GM23338 (cell line): ENCODE results near the gene STPG4. TPM values are rescaled to one million over a fixed set of nuclear protein-coding genes. Genes with fewer than 3 reads are reported as not detected.

ENCODE experiments used
- ATAC-seq: fragments of 200-7000 bp; cut with Tn5 transposase; 3 replicates; pipeline ENCODE4 v1.9.1; 2020
- DNase-seq: peaks from one replicate; pipeline ENCODE4 v3.0.0-alpha.2; 2015; ENCODE audit warnings: low spot score
- H2AFZ ChIP-seq: fragments of 200-600 bp; sonication (generic); 2 replicates; pipeline ENCODE4 v1.8.0; 2016; ENCODE audit warnings: antibody characterized with exemption, mild to moderate bottlenecking, moderate library complexity
- H3F3A ChIP-seq: fragments of 200-600 bp; sonication (generic); replicated peaks from 2 replicates; pipeline ENCODE4 v1.8.0; 2017; ENCODE audit warnings: antibody characterized with exemption, mixed run types, low read depth
- H3K27ac ChIP-seq: fragments of 200-600 bp; sonication (generic); 2 replicates; pipeline ENCODE4 v1.6.1; 2016; ENCODE audit warnings: low read depth
- H3K27me3 ChIP-seq: fragments of 200-600 bp; sonication (generic); 2 replicates; pipeline ENCODE4 v1.8.0; 2016; ENCODE audit warnings: mild to moderate bottlenecking, mixed run types, moderate library complexity; ENCODE audit not compliant: insufficient read depth
- H3K36me3 ChIP-seq: fragments of 200-600 bp; sonication (generic); 2 replicates; pipeline ENCODE4 v1.8.0; 2016; ENCODE audit warnings: mild to moderate bottlenecking; ENCODE audit not compliant: insufficient read depth
- H3K4me1 ChIP-seq: fragments of 200-600 bp; sonication (generic); 2 replicates; pipeline ENCODE4 v1.8.0; 2016; ENCODE audit warnings: mild to moderate bottlenecking, moderate library complexity; ENCODE audit not compliant: insufficient read depth
- H3K4me2 ChIP-seq: fragments of 200-600 bp; sonication (generic); 2 replicates; pipeline ENCODE4 v1.7.1; 2017; ENCODE audit warnings: mixed run types
- H3K4me3 ChIP-seq: fragments of 200-600 bp; sonication (generic); 2 replicates; pipeline ENCODE4 v1.6.1; 2016; ENCODE audit warnings: mixed run types
- H3K79me2 ChIP-seq: fragments of 200-600 bp; sonication (generic); replicated peaks from 2 replicates; pipeline ENCODE4 v1.8.0; 2017; ENCODE audit warnings: mild to moderate bottlenecking; ENCODE audit not compliant: insufficient read depth
- H3K9me2 ChIP-seq: fragments of 200-600 bp; sonication (generic); 2 replicates; pipeline ENCODE4 v1.8.0; 2017; ENCODE audit not compliant: insufficient read depth
- H4K20me1 ChIP-seq: fragments of 200-600 bp; sonication (generic); replicated peaks from 2 replicates; pipeline ENCODE4 v1.8.0; 2017; ENCODE audit warnings: mild to moderate bottlenecking; ENCODE audit not compliant: insufficient read depth
- H3K27ac Mint-ChIP-seq: 2 replicates; pipeline ENCODE4 v1.8.0; 2020; ENCODE audit warnings: inconsistent platforms, mild to moderate bottlenecking, moderate library complexity, mixed read lengths
- H3K27me3 Mint-ChIP-seq: 3 replicates; pipeline ENCODE4 v1.8.0; 2022; ENCODE audit warnings: low read depth, mild to moderate bottlenecking, moderate library complexity, mixed read lengths, inconsistent platforms; ENCODE audit not compliant: insufficient read depth, poor library complexity
- H3K36me3 Mint-ChIP-seq: 3 replicates; pipeline ENCODE4 v1.8.0; 2021; ENCODE audit warnings: low read depth, mild to moderate bottlenecking, inconsistent platforms, moderate library complexity, mixed read lengths
- H3K4me1 Mint-ChIP-seq: 3 replicates; pipeline ENCODE4 v1.8.0; 2020; ENCODE audit warnings: mild to moderate bottlenecking, inconsistent platforms, mixed read lengths
- H3K4me3 Mint-ChIP-seq: 3 replicates; pipeline ENCODE4 v1.8.0; 2021; ENCODE audit warnings: moderate library complexity, mild to moderate bottlenecking, inconsistent platforms, mixed read lengths
- H3K9me3 Mint-ChIP-seq: 3 replicates; pipeline ENCODE4 v1.8.0; 2020; ENCODE audit warnings: moderate library complexity, mild to moderate bottlenecking, inconsistent platforms, mixed read lengths
- CREB1 ChIP-seq: fragments of 250-450 bp; sonication (Bioruptor Pico); IDR thresholded peaks from 2 replicates; pipeline ENCODE4 v1.5.0; 2020; ENCODE audit warnings: low read depth, mild to moderate bottlenecking, moderate library complexity
- CTCF ChIP-seq, 2 experiments: fragments of 200-600 bp in 1 of 2; sonication (generic) in 1 of 2; conservative IDR thresholded peaks; 2 replicates each; pipeline versions ENCODE4 v1.5.1 to v1.6.1; 2016 to 2017; ENCODE audit warnings: antibody characterized with exemption in 2 of 2, low read depth in 2 of 2, mild to moderate bottlenecking in 2 of 2, moderate library complexity in 1 of 2
- ETS1 ChIP-seq: IDR thresholded peaks from 2 replicates; pipeline ENCODE4 v1.6.1; 2016; ENCODE audit warnings: antibody characterized with exemption
- EZH2phosphoT487 ChIP-seq: fragments of 200-600 bp; sonication (generic); IDR thresholded peaks from one replicate; pipeline ENCODE4 v1.8.1; 2018; ENCODE audit warnings: antibody characterized with exemption; ENCODE audit not compliant: unreplicated experiment
- JUNB ChIP-seq: IDR thresholded peaks from one replicate; pipeline ENCODE4 v1.6.1; 2016; ENCODE audit warnings: antibody characterized with exemption; ENCODE audit not compliant: unreplicated experiment
- NANOG ChIP-seq: IDR thresholded peaks from 2 replicates; pipeline ENCODE4 v1.6.1; 2016; ENCODE audit warnings: antibody characterized with exemption, borderline replicate concordance
- POLR2AphosphoS5 ChIP-seq: IDR thresholded peaks from 2 replicates; pipeline ENCODE4 v1.6.1; 2016; ENCODE audit warnings: antibody characterized with exemption, low read depth
- REST ChIP-seq: IDR thresholded peaks from one replicate; pipeline ENCODE4 v1.6.1; 2018; ENCODE audit warnings: antibody characterized with exemption; ENCODE audit not compliant: unreplicated experiment
- STAT1 ChIP-seq: IDR thresholded peaks from one replicate; pipeline ENCODE4 v1.6.1; 2016; ENCODE audit warnings: antibody characterized with exemption; ENCODE audit not compliant: unreplicated experiment
- ZNF114 ChIP-seq: fragments of 250-450 bp; sonication (Bioruptor Pico); IDR thresholded peaks from 2 replicates; pipeline ENCODE4 v1.5.0; 2020; ENCODE audit warnings: mild to moderate bottlenecking, moderate library complexity
- ZNF331 ChIP-seq: fragments of 250-450 bp; sonication (Bioruptor Pico); IDR thresholded peaks from 2 replicates; pipeline ENCODE4 v1.5.0; 2020; ENCODE audit warnings: low read depth, mild to moderate bottlenecking, moderate library complexity
- ZNF462 ChIP-seq: fragments of 250-450 bp; sonication (Bioruptor Pico); IDR thresholded peaks from 2 replicates; pipeline ENCODE4 v1.5.0; 2020; ENCODE audit warnings: mild to moderate bottlenecking, moderate library complexity
- polyA plus RNA-seq: library from polyadenylated mRNA; unstranded; fragments of >200 nt; fragmentation: Nextera tagmentation; extraction: Ambion mirVana; gene quantifications from 2 replicates; pipeline ENCODE4 v1.2.1, GENCODE V29; 2016
- total RNA-seq: library from RNA; depleted of rRNA; stranded (reverse); fragments of >200 nt; shearing (Covaris generic); gene quantifications from 2 replicates; pipeline ENCODE4 v1.2.3, GENCODE V29; 2014

The STPG4 gene
- total and polyA plus RNA-seq, 2 experiments from 2014 or later, result 0.28 TPM; not detected in 1

- H3K9me3 Mint-ChIP-seq, result no peaks in the 10 kb centered on the region
Observed at GRCh38 chr2:47119001-47119400, 36.1 kb downstream of the STPG4 start.

More at GRCh38 chr2:47119001-47119400, 36.1 kb downstream of the STPG4 start:
- Histone ChIP-seq H3K36me3 (no peaks in the 10 kb centered on the region), H4K20me1 (no peaks in the 10 kb centered on the region), H3K27me3 (no peaks in the 10 kb centered on the region), H3F3A (no peaks in the 10 kb centered on the region), H3K4me1 (no peaks in the 10 kb centered on the region), H3K27ac (no peak overlapping the region), H2AFZ (no peak overlapping the region), H3K4me2 (no peak overlapping the region), H3K9me2 (no peaks in the 10 kb centered on the region), H3K79me2 (no peaks in the 10 kb centered on the region), H3K4me3 (no peak overlapping the region)
- no peak for TF ChIP-seq ZNF114 (CRISPR knock-in tag)
- TF ChIP-seq NANOG, result no peak
- no peak for TF ChIP-seq POLR2AphosphoS5
- no peak for TF ChIP-seq CTCF (conservative IDR thresholded peaks at IDR 0.05; ENCODE audit: low read depth in 2 of 2)
- no peak for TF ChIP-seq REST
- no peak for TF ChIP-seq ZNF331
- TF ChIP-seq JUNB, result no peak
- no peak for TF ChIP-seq CREB1
- TF ChIP-seq ETS1, result no peak
- no peak for TF ChIP-seq STAT1
- no peak for TF ChIP-seq ZNF462
- TF ChIP-seq EZH2phosphoT487, result no peak
- H3K27ac Mint-ChIP-seq, result no peak overlapping the region
- H3K4me3 Mint-ChIP-seq, result no peak overlapping the region
- H3K36me3 Mint-ChIP-seq, result no peaks in the 10 kb centered on the region
- ATAC-seq, result no peak
- H3K27me3 Mint-ChIP-seq, result peaks cover 2% of the 10 kb centered on the region
- H3K4me1 Mint-ChIP-seq, result peaks cover 5% of the 10 kb centered on the region
- no peak for DNase-seq
